GM21528 (cell line): ENCODE data around the gene RHEX.
A peak's percentile ranks its signal among the peaks of the same experiment; 100 is the strongest.

ENCODE experiments used
- ATAC-seq: cut with Tn5 transposase; IDR thresholded peaks from one replicate; pipeline ENCODE4 v1.9.1; 2021; ENCODE audit warnings: mild to moderate bottlenecking, moderate library complexity; ENCODE audit not compliant: unreplicated experiment, low FRiP score

The RHEX gene

GRCh38 chr1:206083750-206084149, 30.8 kb downstream of the RHEX start:
- ATAC-seq: no peak

GRCh38 chr1:206087091-206087490, 34.1 kb downstream of the RHEX start:
- ATAC-seq: no peak

GRCh38 chr1:206089341-206089740, 36.4 kb downstream of the RHEX start:
- no peak for ATAC-seq

GRCh38 chr1:206094024-206094423, 41.1 kb downstream of the RHEX start:
- ATAC-seq: no peak

- no peak for ATAC-seq
These were observed 44.4 kb downstream of the RHEX start for GRCh38 chr1:206097381-206097780.

GRCh38 chr1:206098242-206098919, 45.4 kb downstream of the RHEX start:
- no peak for ATAC-seq

GRCh38 chr1:206100226-206100815, 47.3 kb downstream of the RHEX start:
- no peak for ATAC-seq

GRCh38 chr1:206101351-206102045, 48.5 kb downstream of the RHEX start:
- no peak for ATAC-seq

- no peak for ATAC-seq
These were observed 49.4 kb downstream of the RHEX start for GRCh38 chr1:206102292-206102936.

GRCh38 chr1:206103979-206104378, 51.0 kb downstream of the RHEX start:
- ATAC-seq: no peak

GRCh38 chr1:206105464-206105995, 52.6 kb downstream of the RHEX start:
- no peak for ATAC-seq

- peak; percentile 69 for ATAC-seq
These were observed 53.6 kb downstream of the RHEX start for GRCh38 chr1:206106328-206107167.

GRCh38 chr1:206107168-206107544, 54.2 kb downstream of the RHEX start:
- no peak for ATAC-seq

GRCh38 chr1:206108635-206109034, 55.7 kb downstream of the RHEX start:
- ATAC-seq: no peak

- ATAC-seq: no peak
These were observed 56.7 kb downstream of the RHEX start for GRCh38 chr1:206109718-206110117.

- no peak for ATAC-seq
These were observed 57.2 kb downstream of the RHEX start for GRCh38 chr1:206110161-206110560.

- ATAC-seq: no peak
These were observed 57.8 kb downstream of the RHEX start for GRCh38 chr1:206110820-206111219.

GRCh38 chr1:206111271-206111927, 58.4 kb downstream of the RHEX start:
- no peak for ATAC-seq

GRCh38 chr1:206112600-206113301, 59.8 kb downstream of the RHEX start:
- no peak for ATAC-seq
